ENCODE results near the gene FNDC7. TPM values are rescaled to one million over a fixed set of nuclear protein-coding genes. Genes with fewer than 3 reads are reported as not detected.

FNDC7 gene
- total RNA-seq, 2 donors from 2014 or later: not detected

GRCh38 chr1:108742253-108742652 is 29.5 kb downstream of the FNDC7 start:
- no peak overlapping the region for H3K4me3 ChIP-seq
- H3K27me3 ChIP-seq: no peaks in the 10 kb centered on the region
- H3K4me1 ChIP-seq: no peaks in the 10 kb centered on the region
- H3K36me3 ChIP-seq (replicated peaks in 1 of 2; ENCODE audit: insufficient read depth in 1 of 2, low read depth in 2 of 2): no peaks in the 10 kb centered on the region
- TF ChIP-seq POLR2A (IDR thresholded peaks at IDR 0.05) (no peak), CTCF (IDR thresholded peaks at IDR 0.05) (no peak)
- DNase-seq (no peak), ATAC-seq (no peak)
- intact Hi-C loops (cut with DNase I): no loop called here
- no peaks in the 10 kb centered on the region for H3K9me3 ChIP-seq
- H3K27ac ChIP-seq: no peak overlapping the region
- WGBS, 2 donors: 63 to 81% methylated on average over 6 of the region's 6 CpGs

- Histone ChIP-seq H3K4me3 (no peak overlapping the region), H3K9me3 (no peaks in the 10 kb centered on the region), H3K4me1 (peaks cover 18% of the 10 kb centered on the region), H3K27me3 (no peaks in the 10 kb centered on the region), H3K36me3 (replicated peaks in 1 of 2; ENCODE audit: insufficient read depth in 1 of 2, low read depth in 2 of 2) (no peaks in the 10 kb centered on the region), H3K27ac (peak overlapping the region; percentile 89 to 100 (median 96))
- TF ChIP-seq POLR2A (IDR thresholded peaks at IDR 0.05): no peak
- TF ChIP-seq CTCF (IDR thresholded peaks at IDR 0.05): no peak
- DNase-seq (no peak), ATAC-seq (no peak)
- WGBS, 2 donors: 31 to 42% methylated on average over 3 of the region's 3 CpGs
- intact Hi-C loops (cut with DNase I): no loop called here
These were observed 33.3 kb downstream of the FNDC7 start for GRCh38 chr1:108745980-108746381.

GRCh38 chr1:108746382-108747170 is 33.9 kb downstream of the FNDC7 start, which contains the start of gene STXBP3:
Gene STXBP3, plus strand, starts transcription at chr1:108746674. Its CDS starts 64 bp downstream, at chr1:108746738.
- peak within 1 kb of the TSS; percentile 89 to 100 (median 96) for H3K27ac ChIP-seq
- no peaks in the 10 kb centered on the region for H3K27me3 ChIP-seq
- peak within 1 kb of the TSS; percentile 60 to 77 for H3K4me3 ChIP-seq
- DNase-seq: peak; percentile 98 to 100 (median 99)
- H3K36me3 ChIP-seq (replicated peaks in 1 of 2; ENCODE audit: insufficient read depth in 1 of 2, low read depth in 2 of 2): no peaks in the 10 kb centered on the region
- TF ChIP-seq CTCF (IDR thresholded peaks at IDR 0.05): peak; percentile 93 to 98 (median 97)
- peak; percentile 97 to 100 (median 99) for TF ChIP-seq POLR2A (IDR thresholded peaks at IDR 0.05)
- intact Hi-C loops (cut with DNase I): no loop called here
- H3K9me3 ChIP-seq: no peaks in the 10 kb centered on the region
- ATAC-seq: peak; percentile 94
- WGBS, 2 donors: 0% methylated on average over 35 to 73 of the region's 75 CpGs
- peaks cover 19% of the 10 kb centered on the region for H3K4me1 ChIP-seq

- TF ChIP-seq CTCF (IDR thresholded peaks at IDR 0.05) (no peak), POLR2A (IDR thresholded peaks at IDR 0.05) (no peak)
- peak; percentile 63 to 82 (median 72) for DNase-seq
- peak; percentile 51 for ATAC-seq
- Histone ChIP-seq H3K27me3 (no peaks in the 10 kb centered on the region), H3K9me3 (no peaks in the 10 kb centered on the region), H3K36me3 (replicated peaks in 1 of 2; ENCODE audit: insufficient read depth in 1 of 2, low read depth in 2 of 2) (no peaks in the 10 kb centered on the region), H3K27ac (peak overlapping the region; percentile 89 to 100 (median 96)), H3K4me3 (peak overlapping the region; percentile 60 to 77), H3K4me1 (peaks cover 19% of the 10 kb centered on the region)
- 0 to 1% methylated on average over 15 of the region's 15 CpGs for WGBS, 2 donors
- intact Hi-C loops (cut with DNase I): no loop called here
These were observed 34.6 kb downstream of the FNDC7 start for GRCh38 chr1:108747171-108747850.

All from body of pancreas (tissue), 4 donors.